Activated CD4-positive, alpha-beta T cell treated with anti-CD3 and anti-CD28 coated beads, Interleukin-2, Interleukin-4, amounts not matched to agents 100 ng/mL and 50 ng/mL, durations not matched to agents 16 hours and 8 hours (primary cell): Measurements from ENCODE around the gene CHAF1A.

Experiments
- DNase-seq: peaks from one replicate; pipeline ENCODE4 v3.0.0-alpha.2; 2020; ENCODE audit warnings: low spot score

The CHAF1A gene

DNA sequence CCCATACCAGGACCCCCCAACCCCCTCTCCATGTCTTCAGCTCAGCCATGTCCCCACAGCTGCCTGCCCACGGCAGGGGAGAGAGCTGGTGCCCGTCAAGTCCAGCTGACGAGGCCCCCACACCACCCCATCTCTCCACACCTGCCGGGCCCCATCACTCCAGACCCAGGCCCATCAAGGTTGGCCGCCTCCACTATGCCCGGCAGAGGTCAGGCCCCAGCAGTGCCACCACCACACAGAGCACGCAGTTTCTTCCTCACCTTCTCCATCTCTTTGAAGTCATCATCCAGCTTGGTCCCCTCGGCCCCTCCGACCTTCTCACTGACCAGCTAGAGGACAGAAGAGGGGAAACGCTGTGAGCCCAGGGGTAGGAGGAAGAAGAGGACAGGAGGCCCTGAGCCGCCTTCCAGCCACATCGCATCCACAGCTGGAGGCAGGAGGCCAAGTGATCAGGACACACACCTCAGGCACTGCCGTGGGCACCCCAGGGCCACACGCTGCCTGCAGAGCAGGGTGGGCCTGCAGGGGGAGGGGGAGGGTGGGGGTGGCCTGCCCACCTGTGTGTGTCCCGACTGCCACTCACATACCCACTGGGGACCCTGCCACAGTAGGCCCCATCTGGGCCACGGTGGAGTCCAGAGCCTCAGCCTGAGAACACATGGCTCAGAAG lies 35.6 kb upstream of the CHAF1A start:
- DNase-seq = no peak

DNA sequence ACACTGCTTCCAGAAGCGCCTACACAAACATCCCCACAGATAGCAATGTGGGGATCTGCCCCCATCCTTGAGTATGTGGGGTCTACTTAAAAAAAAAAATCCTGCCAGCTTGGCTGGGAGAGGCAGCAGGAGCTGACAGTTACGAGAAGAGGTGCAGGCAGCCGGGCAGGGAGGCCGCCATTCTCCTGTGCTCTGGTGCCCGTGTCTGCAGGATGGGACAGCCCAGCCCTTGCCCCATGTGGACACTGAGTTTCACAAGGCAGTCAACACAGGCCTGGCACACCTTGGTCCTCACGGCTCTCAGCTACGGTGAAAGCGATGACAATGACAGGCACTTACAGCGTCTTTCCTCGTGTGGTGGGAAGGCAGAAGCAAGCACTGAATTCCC lies 35.1 kb upstream of the CHAF1A start:
- DNase-seq = no peak

DNA sequence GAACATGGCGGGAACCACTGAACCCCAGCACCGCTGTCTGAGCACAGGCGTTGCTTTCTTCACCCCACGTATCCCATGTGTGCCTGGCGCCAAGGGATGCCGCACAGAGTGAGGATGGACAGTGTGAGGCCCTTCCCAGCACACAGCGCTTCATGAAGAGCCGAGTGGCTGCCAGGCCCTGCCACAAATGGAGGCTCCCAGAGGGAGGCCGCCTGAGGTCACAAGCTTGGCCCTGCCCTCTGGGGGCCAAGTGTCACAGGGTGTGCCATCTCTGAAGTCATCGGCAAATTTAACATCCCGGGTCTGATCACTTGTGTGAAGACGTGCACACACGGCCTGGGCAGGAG lies 34.7 kb upstream of the CHAF1A start:
- no peak for DNase-seq

DNA sequence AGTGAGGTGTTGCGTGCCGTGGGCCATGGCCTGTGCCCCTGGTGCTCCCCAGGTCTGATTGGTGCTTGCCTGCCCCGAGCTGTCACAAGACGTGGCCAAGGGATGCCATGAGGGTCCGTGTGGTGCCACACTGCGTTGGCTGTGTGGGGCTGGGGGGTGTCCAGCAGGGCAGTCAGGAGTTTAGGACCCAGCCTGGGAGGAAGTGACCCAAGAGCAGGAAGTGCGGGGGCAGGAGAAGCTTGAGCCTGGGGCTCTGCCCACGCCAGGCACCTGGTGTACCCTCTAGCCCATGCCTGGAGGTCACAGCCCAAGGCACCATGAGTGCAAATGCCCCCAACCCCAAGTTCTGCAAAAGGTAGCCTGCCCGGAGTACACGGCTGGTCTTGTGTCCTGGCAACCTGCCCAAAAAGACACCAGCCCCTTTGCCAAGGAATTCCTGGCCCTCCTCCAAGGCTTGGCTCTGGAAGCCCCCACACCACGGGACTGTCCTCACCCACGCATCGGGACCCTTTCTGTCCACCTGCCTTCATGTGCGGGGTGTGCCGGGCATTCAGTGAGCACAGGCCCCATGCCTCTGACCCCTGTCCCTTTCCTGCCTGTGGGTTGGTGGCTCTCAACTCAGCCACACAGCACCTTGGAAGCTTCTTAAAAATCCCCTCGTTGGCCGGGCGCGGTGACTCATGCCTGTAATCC lies 34.2 kb upstream of the CHAF1A start:
- DNase-seq = no peak

DNA sequence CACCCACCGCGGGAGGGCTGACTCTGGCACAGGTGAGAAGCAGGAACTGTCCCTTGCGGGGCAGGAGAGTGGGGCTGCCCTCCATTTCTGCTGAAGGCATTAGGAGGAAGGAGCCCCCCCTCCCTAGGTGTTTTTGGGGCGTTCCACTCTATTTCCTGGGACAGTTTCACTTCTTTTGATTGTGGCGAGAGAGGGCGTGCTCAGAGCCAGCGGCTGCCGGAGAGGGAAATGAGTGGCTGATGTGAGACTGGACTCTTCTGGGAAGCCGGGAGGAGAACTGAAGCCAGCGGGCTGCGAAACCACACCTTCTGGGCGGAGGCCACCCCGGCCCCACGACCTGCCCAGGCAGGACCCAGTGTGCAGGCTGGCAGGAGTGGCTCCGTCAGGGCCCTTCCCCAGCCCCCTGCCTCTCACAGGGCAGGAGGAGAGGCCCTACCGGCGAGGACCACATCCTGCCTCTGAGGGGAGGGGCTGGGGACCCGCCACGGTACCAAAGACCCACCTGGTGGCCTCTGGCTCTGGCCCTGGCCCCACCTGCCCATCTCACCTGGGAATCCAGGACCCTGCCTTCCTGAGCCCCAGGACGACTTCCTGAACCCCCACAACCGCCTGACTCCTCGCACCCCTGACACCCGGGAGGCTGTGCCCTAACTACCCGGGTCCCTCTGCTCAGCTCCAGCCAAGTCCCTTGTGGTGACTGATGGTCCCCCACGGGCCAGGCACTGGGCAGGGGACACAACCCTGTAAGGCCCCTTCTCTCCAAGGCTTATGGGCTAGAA lies 33.1 kb upstream of the CHAF1A start:
- DNase-seq = peak; percentile 87

DNA sequence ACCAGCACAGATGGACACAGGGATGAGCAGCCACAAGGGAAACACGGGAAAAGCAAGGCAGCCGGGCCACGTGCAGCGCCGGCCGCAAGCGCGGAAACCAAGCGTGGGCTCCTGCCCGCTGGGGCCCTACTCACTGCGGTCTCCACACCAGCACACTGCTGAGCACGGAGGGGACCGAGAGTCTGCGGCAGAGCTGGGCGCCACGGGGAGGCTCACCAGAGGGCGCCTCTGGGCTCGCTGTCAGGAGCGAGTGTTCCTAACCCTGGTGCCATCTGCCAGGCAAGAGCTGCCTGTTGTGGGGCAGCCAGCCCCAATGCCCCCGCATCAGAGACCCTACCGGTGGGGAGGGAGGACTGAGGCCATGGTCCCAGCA lies 32.6 kb upstream of the CHAF1A start:
- DNase-seq = peak; percentile 75

DNA sequence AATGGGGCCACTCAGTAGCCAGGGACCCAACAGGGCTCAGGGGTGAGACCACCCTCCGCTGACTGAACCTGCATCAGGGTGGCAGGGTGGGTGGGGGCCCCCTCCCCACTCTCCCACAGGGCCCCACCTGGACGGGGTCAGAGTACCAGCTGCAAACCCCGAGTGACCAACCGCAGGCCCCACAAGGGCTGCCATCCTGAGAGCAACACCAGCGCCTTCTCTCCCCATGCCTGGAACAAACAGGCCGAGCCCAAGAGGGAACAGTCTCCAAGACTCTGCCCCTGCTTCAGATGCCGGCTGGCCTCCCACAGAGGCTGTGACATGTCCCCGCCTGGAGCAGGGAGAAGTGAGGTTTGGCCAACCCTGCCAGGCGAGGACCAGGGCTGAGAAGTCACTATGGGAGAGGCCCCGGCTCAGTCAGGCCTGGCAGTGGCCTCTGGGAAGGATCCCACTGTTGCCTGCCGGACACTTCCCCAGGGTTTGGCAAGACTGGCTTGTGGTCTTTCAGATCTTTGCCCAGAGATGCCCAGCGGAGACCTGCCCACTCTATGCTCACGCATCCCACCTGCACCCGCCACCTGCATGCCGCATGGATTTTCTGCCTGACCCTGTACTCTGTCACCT lies 31.9 kb upstream of the CHAF1A start:
- no peak for DNase-seq

DNA sequence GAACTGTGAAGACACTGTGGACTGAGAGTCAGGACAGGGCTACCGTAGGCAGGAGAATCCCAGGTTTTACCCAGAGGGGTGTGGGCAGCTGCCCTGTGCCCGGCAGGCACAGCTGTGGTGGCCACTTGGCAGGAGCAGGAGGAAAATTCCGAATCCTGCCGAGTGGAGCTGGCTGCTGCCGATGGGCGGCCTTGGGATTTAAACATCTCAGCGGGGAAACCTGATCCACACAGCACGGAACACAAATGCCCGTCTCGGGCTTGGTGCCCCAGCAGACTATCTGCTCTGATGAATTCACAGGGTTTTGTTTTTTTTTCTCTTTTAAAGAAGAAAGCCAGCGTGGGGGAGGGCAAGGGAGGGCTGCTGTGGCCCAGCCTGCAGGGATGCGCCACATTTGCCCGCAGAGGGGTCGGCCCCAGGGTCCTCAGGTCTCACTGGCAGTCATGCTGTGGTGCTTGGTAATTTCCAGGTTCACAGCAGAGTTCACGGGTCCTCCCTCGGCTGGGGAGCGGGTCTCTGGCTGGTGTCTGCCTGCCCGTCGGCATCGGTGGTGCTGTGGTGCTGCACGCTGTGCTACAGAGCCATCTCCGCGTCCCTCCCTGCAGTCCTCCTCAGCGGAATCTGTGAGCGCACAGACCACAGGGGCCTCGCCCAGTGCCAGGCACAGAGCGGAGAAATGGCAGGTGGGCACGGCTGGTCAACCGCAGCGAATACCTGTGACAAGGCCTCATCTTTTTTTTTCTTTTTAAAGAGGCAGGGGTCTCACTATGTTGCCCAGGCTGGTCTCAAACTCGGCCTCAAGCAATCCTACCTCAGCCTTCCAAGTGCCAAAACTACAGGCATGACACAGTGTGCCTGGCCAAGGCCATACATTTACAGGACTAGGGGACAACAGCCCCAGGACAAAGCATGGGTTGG lies 30.9 kb upstream of the CHAF1A start:
- DNase-seq = no peak

DNA sequence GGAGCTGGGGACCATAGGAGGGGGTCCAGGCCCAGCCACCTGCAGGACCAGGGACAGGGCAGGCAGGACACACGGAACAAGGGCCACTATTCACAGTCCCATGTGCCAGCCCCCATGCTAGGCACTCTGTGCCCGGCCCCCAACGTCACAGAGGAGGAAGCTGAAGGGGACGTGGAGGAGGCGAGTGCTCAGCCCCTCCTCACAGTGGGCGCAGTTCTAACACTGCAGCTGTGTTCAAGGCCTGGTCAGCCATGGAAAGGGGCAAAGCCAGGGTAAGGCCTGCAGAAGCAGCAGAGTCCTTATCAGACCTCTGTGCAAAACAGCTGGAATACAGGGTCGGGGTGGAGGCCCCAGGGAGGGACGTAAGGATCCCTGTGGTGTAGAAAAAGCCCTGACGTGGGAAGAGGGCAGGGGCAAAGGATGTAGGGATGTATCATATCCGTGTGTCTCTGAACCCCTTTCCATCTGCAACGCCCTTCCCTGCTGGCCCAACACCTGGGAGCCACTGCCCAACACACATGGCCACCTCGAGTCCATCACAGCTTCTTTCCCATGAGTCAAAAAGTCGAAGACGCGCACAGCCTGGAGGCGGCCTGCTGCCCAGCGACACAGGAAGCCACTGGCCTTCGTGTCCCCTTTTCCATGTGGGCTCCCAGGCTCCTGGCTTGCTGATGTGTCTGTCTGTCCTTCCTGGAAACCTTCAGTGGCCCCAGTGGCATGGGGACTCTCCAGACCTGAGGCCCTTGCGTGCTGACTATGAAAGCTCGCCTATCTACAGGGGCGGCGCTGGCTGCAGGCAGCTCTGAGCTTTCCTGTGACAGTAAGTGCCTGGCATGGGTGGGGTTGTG lies 30.1 kb upstream of the CHAF1A start:
- no peak for DNase-seq

DNA sequence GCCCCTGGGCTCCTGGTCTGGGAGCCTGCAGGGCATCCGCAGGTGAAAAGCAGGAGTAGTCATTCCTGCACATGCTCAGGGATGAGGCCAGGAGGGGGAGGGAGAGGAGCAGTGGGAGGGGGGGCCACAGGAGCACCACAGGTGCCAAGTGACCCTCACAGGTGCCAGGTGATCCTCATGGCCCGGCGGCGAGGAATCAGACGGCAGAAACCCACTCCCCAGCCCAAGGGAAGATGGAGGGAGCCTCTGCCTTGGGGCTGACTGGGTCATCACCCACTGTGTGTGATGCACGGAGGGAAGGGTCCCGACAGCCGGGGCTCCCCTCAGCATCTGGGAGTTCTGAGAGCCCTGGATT lies 29.4 kb upstream of the CHAF1A start:
- no peak for DNase-seq

DNA sequence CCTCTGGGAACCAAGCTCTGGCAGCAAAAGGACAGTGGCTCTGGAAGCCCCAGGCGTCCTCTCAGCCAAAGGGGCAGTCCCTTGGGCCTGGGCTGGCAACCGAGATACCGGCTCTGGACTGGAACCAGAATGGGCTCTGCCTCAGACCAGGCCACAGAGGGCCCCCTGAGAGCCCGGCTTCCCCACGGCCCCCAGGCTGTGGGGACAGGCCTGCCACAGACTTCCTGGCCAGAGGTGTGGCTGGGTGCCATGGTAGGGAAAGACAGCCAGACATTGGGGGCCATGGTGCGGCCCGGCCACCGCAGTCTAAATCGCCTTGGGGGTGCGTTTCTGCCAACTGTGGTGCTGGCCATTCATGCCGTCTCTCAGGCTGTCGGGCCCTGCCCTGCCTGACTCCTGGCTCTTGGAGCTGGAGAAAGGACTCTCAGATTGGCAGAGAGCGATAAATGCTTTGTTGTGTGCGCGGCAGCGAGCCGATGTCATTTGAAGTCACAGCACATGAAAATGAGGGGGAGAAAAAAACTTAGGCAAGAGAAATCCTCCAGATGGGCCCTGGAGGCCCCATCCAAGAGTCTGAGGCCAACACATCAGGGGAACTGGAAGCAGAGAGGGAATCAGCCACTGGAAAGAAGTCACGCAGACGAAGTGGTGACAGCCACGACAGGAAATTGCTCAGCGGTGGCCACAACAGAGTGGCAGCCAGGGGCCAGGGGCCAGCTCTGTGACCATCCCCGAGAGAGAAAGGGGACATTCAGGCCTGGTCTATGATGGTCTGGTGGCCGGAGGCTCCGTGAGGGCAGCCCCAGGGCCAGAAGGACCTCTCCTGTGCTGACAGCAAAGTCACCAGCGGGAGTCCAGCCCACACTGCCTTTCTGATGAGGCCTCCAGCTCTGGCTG lies 28.6 kb upstream of the CHAF1A start:
- no peak for DNase-seq

DNA sequence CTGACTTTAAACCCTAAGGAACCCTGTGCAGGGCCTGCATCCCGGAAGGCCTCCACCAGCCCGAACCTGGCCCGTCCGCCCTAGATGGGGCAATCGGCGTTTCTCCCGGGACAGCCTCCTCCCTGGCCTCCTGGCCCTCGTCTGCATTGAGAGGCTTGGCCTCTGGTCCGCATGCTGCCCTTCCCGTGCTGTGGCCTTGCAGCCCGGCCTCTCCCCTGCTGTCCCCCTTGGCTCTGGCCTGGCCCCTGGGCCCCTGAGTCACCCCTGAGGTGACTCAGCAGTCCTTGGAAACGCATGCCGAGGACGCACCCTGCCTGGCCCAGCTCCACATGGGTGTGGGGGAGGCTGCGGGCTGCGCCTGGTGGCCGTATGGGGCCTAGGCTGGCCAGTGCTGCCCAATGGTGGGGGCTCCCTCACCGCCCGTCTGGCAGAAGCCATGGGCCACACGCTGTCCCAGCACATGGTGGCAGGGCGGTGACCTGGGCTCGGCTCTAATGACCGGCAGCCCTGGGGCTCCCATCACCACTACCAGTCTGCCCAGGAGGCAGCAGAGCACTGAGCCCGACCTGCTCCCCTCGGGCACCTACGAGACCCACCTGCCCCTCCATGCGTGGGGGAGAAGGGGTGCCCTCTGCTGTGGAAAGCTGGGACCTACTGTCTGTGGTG lies 27.8 kb upstream of the CHAF1A start:
- DNase-seq = no peak

DNA sequence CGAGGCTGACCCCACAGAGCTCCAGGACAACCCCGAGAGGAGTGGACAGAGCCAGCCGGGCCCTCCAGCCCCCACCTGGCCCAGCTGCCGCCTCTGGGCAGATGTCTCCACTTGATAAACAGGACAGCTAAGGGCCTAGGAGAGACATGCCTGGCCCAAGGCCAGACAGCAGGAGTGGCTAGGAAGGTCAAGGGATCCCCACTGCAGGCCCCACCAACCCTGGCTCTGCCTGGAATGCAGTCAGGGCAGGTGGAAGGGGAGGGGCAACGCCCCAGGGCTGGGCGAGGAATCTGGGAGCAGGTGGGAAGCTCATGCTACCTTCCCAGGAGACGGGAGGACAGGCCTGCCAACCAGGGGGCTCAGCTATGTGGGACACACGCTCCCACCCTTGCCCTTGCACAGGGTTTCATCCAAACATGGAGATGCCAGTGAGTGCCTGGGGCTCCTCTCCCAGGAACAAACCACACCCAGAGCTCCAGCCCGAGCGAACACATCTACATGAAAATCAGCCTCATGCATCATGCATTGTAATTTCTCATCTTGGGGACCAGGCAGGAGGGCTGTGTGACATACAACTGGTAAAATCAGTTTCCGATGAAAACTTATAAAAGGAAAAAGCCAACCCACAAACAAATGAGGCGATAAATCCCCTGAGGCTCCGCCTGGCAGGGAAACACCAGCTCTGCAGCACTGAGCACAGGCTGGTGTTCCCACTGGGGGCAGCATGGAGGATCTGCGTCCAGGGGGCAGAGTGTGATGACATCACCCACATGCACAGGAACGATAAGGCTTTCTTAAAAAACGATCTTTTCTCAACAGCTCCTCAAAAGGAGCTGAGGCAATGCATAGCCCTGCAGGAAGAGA lies 27.0 kb upstream of the CHAF1A start:
- no peak for DNase-seq

DNA sequence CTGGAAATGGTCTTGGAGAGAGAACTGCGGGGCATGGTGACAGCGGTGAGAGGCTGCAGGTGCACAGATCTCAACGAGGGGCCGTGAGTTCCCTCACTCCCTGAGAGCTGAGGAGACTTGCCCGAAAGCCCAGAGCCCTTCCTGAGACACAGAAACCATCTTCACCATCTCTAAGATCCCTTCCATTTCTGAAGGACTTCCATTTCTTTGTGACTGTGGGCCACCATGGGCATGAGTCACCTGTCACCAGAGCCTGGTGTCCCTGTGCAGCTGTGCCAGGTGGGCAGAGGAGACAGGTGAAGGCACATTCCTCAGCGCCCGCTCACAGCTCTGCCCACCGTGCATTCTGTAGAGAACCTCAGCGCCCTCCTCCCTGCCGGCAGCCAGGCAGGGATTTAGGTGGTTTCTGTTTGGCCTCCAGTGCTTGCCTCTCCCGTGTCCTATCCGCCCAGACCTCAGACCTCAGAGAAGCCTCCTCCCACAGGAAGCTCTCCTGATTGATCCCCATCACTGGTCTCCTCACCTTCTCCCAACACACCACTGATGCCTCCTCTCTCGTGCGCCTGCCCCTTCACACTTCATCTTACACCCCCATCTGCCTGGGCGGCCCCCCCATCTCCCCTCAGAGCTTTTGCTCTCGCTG lies 26.3 kb upstream of the CHAF1A start:
- no peak for DNase-seq

DNA sequence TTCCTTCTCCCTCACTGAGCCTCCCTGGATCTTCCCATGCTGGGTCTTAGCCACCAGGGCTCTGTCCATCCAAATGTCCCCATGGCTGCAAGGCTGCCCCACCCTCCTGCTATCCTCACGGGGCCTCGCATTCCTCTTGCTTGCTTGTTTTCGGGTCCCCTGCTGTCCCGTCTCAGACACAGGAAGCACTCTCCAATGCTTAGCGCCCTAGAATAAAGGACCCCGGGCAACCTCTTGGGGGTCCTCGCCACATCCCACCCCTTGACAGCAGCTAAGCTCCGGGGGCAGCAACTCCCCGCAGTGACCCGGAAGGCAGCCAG lies 25.8 kb upstream of the CHAF1A start:
- DNase-seq = no peak

DNA sequence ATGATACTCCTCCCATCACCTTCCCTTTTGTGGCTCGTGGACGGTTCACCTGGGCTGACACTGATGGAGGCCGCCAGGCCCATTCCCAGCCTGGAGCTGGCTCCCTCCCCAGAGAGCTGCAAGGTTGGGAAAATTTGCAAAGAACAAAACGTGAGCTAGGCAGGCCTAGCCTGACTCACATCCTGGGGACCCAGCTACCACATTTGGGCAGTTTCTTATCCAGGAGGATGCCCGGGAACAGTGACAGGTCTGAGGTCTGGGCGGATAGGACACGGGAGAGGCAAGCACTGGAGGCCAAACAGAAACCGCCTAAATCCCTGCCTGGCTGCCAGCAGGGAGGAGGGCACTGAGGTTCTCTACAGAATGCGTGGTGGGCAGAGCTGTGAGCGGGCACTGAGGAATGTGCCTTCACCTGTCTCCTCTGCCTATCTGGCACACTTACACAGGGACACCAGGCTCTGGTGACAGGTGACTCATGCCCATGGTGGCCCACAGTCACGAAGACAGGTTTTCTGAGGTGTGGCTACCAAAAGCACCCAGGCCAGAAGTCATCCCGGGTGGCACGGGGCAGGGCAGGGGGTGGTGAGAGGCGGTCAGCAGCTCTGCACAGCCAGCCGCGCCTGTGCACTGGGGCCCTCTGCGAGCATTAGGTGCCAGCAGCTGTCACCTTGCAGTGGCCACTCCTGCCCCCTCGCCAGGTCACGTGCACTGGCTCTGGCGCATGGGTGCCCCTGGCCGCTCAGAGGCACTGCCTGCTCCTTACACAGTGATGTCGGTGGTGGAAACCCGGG lies 25.3 kb upstream of the CHAF1A start:
- no peak for DNase-seq

DNA sequence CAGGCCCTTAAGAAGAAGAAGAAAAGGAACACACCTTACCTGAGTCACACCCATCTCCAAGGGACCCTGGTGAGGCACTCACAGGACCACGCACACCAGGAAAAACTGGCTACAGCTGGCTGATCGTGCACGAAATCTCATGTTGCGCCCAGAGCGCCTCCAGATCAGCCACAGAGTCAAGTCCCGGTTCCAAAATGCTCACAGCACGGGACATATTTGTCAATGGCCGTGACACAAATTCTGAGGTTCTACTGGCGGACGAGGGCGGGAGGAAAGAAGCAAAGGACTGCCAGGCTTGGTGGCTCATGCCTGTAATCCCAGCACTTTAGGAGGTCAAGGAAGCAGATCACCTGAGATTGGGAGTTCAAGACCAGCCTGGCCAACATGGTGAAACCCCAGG lies 23.6 kb upstream of the CHAF1A start:
- no peak for DNase-seq
